GM21526 (cell line): ENCODE measurements around the gene EIPR1.

Source experiments
- ATAC-seq: cut with Tn5 transposase; IDR thresholded peaks from one replicate; pipeline ENCODE4 v1.9.1; 2021; ENCODE audit warnings: moderate library complexity; ENCODE audit not compliant: unreplicated experiment, low FRiP score

The EIPR1 gene

DNA sequence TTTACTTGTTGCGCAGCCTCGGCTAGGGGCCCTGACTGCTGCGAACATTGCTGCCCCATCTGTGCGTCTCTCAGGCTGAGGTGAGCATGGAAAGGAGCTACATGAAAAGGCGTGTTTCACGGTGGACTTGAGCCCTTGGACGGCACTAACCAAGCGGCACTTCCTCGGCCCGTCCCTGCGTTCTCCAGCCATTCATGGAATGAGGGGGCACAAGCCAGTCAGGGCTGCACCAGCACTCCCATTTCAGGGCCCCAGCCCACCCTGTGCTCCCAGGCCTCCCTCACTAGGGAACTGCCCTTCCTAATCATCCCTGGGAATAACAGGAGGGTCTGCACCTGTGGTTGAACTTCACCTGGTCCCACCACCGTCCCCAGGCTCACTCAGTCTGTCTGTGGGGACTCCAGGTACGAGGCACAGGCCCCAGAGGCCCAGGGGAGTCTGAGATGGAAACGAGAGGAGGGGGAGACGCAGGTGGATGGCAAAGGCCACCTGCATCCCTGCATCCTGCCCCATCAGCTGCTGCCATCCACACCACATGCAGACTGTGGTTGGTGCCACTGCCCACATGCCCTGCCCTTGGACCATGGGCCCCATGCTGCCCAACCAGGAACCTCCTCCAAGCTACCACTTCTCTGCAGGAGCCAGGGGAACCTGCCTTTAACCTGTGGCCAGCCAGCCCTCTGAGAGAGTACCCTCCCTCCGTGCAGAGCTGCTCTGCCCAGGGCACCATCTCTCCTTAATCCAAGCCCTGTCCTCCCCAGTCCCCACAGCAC, 99.7 kb downstream of the EIPR1 start:
- ATAC-seq: no peak

DNA sequence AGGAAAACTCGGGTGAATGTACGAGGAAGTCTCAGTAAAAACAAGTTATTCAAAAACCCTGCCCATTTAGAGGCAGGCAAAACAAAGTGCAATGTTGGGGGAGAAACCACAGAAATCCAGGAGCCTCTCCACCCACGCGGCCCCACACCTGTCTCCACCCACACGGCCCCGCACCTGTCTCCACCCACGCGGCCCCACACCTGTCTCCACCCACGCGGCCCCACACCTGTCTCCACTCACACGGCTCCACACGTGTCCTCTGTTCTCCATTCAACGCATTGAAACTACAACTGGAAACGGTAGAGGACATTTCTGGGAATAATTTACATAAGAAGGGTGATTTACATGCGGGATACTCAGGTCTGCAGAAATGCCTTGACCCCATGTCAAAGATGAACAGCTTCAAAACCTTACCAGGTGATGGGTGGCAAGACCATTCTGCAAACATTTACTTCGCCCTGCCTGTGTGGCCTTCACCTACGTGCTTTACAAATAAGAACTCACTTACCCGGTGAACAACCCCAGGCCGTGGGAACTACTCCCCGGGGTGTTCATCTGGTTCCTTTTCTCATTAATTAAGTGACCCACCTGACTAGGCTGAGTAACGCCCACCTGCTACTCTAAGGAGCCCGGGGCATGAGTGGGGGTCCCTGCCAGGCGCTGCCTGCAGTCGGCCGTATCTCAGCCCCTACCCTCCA, 100.4 kb downstream of the EIPR1 start:
- no peak for ATAC-seq

DNA sequence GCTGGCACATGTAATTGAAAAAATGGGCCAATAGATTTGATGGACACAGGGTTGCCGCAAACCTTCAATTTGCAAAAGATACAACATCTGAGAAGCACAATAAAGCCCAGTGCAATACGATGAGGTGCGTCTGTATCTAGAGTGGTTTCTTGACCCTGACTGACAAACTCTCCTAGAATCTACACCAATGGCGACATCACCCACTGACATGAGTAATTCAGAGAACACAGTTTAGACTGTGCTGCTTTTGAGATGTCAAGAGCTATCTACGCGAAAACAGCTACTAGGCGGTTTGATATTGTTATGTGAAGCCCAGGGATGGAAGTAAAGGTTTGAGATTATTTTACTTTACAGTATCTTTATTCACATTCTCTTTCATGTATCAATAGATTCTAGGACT, 104.9 kb downstream of the EIPR1 start:
- no peak for ATAC-seq

DNA sequence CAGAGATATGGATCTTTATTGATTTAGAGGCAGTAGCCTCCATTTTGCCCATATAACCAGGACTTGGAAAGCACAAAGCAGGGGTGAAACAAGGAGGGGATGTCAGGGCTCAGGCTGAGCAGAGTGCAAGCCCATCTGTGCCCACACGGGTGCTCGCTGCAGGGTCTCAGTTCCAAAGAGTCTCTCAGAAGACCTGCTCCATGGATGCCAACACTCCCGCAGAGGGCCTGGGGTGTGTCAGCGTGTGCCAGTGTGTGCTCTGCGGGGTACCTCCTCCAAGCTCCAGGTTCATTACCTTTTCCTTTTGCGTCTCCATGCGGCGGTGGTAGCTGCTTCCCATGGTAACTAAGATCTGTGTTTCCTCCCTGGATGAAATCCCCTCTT, 107.5 kb downstream of the EIPR1 start:
- no peak for ATAC-seq

DNA sequence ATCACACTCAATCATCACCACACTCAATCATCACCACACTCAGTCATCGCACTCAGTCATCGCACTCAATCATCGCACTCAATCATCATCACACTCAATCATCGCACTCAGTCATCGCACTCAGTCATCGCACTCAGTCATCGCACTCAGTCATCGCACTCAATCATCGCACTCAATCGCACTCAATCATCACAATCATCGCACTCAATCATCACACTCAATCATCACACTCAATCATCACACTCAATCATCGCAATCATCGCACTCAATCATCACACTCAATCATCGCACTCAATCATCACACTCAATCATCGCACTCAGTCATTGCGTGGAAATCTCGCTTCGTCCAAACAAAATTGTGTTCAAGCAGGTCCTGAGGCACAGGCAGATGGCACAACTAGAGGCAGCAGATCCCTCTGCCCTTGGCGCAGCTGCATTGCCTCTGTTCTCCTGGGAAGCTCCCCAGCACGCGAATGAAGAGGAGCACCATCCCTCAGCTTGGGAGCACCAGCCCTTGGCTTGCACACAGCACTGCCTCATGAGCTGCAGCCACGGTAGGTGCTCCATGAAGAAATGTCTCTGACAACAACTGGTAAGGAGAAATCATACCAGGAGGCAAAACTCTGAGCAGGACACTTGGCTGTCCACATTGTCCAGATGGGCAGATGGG, 108.1 kb downstream of the EIPR1 start:
- ATAC-seq: no peak

DNA sequence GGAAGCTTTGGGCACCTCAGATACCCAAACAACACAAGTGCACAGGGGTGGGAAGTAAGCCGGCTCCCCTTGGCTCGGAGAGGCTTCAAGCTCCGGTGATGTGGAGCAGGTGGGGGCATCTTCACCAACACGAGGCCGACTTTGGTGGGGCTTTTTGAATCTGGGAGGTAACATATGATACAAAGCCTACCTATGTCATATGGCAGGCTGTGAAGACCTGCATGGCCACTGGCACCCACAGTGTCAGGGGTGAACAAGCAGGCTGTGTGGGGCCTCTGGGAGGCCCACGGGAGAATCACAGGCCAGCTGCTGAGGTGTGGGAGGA, 109.0 kb downstream of the EIPR1 start:
- no peak for ATAC-seq

DNA sequence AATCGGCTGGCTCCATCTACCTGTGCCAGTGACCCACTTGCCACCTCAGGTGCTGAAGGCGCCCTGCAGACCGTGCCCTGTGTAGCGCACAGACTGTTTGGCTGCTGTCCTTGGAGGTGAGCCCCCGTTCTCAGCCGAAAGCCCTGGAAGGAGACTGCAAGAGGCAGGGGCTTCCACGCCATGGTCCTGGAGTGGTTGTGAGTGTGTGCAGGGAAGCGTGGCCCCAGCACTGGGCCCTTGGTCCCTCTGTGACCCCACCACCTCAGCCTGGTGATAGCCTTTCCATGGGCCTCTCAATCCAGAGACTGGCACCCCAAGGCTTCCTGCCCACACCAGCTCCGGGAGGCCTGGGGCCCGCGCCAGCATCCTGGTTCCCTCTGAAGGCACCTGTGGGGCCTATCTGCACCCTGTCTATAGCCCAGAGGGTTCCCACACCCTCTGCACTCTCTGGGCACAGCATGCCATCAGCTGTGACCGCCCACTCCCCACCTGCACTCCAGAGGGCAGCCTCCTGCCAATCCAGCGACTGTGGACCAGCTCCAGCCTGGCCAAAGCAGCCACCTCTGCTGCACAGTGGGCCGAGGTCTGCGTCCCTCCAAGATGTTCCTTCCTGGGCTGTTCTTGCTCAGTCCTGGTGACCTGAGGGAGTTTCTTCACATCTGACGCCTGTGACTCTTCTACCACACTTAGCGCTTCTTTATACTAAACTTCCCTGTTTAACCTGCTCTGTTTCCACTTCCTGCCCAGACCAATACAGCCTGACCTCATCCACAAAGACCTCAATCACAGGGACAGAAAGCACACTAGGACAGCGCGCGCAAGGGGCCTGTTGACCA, 109.5 kb downstream of the EIPR1 start:
- ATAC-seq: no peak

DNA sequence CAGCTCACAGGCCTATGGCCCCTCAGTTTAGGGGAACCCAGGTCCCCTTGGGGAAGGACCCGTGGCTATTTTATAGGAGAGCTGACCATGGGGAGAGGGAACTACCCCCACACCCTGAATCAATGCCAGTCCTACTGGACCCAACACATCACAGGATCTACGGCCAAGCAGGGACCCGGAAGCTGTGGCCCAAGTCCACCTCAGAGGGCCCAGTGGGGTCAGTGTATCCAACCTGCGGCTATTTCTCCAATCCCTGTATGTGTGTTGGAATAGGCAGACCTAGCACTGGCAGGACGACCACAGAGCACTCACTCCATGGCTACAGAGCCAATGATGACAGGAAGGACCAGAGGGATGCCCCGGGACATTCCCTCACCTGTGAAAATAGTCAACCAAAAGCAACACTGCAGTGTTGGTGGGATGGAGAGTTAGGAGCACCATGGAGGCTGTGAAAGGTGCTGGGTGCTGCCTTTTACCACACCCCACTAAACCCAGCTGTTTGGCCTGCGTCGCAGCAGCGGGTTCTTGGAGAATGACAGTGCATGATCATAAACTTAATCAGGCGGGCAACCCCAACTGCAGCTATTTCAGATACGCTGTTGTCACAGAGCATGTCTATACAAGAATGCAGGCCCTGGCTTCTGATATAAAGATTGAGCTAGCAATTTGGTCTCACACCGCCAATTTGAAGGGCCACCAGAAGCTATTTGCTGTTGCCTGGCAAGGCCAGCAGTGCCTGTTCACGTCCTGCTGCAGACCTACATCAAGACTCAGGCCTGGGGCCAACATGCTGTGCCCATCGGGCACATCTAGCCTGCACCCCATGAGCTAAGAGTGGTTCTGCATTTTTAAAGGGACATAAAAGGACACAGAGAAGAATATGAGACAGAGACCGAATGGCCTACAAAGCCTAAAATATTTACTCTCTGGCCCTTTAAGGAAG, 110.4 kb downstream of the EIPR1 start:
- ATAC-seq: no peak

DNA sequence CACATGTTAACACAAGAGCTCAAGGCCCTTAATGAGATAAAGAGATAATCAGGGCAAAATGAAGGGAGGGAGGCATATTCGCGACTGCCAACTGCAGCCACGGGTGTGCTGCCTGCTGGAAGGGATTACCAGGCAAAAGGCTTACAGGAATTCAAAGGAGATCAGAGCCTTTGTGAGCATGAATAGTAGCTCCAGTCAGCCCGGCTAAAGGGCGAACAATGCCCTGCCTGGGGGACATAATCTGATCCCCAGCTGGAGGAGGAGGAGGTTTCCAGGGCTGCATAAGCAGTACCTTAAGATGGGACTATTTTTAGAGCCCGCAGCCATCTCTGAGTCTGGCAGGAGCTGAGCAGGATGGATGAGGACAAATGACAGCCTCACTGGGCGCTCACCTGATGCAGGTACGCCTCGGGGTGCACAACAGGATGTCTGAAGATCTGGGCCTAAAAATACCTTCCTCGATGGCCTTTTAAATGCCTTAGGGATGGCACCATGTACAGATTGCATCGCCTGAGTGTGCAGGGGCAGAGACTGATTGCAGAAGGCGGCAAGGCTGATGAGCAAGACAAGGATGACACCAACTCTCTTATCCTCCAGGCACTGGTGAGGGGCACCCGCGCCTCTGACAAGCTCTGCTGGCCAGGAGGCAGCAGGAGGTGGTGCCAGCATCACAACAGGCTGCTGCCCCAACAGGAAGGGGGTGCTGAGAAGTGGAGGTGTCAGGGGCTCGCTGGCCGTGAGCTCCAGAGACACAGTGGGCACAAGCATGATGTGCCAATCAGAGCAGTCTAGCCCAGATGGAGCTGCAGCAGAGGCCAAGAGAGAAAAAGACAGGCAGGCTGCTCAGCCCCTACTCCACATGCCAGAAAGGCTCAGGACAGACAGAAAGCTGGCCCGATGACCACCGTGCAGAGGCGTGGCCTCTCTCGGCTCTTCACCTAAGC, 111.4 kb downstream of the EIPR1 start:
- ATAC-seq: no peak

DNA sequence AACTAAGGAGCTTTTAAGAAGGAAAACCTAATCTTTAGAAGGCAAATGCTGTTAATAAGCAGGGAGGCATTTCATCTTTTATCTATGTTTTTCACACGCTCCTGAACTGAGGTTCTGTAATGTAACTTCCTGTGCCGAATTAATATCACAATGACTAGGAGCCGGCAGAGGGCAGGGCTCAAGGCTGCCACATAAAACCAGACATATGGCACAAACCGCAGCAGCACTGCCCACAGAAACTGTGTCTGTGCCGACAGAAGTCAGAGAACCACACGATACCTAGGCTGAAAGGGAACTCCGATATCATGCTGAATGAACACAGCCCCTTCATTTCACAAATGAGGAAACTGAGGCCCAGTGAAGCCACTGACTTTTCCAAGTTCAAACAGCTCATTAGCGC, 112.1 kb downstream of the EIPR1 start:
- no peak for ATAC-seq

DNA sequence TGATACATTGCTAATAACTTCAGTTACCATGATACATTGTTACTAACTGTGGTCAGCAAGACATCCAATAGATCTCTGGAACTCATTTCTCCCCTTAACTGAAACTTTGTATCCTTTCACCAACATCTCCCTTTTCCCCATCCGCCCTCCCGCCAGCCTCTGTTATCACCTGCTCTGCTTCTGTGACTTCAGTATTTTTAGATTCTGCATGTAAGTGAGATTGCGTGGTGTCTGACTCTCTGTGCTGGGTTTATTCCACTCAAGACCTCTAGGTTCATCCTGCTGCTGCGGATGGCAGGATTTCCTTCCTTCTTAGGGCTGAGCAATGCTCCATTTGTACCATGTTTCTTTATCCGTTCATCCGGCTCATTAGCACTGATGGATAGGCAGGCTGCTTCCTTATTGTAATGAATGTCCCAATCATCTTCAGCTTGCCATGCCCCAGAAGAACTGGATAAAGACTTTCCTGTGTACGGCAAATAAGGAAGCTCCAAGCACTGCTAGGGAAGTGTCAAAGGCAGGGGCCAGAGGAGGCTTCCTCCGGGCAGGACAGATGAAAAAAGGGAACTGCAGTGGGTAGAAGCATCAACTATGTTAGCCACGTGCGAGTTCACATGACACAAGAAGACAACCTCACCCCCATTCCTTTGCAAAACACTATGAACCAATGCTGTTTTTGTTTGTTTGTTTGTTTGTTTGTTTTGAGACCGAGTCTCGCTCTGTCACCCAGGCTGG, 113.4 kb downstream of the EIPR1 start:
- no peak for ATAC-seq

DNA sequence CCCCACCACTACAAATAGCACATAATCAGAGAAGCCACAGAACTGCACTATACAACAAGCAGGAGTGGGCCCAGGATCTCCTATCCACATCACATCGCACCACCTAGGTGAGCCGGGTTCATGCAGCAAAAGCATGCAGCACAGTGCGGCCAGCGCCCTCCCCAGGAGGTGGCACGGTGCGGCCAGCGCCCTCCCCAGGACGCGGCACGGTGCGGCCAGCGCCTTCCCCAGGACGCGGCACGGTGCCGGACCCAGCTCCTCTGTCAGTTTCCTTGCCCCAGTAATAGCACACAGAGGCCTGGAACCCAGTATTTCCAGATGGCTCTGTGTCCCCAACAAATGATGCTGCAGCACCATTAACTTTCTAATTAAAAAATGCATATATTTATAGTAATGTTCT, 114.1 kb downstream of the EIPR1 start:
- no peak for ATAC-seq

DNA sequence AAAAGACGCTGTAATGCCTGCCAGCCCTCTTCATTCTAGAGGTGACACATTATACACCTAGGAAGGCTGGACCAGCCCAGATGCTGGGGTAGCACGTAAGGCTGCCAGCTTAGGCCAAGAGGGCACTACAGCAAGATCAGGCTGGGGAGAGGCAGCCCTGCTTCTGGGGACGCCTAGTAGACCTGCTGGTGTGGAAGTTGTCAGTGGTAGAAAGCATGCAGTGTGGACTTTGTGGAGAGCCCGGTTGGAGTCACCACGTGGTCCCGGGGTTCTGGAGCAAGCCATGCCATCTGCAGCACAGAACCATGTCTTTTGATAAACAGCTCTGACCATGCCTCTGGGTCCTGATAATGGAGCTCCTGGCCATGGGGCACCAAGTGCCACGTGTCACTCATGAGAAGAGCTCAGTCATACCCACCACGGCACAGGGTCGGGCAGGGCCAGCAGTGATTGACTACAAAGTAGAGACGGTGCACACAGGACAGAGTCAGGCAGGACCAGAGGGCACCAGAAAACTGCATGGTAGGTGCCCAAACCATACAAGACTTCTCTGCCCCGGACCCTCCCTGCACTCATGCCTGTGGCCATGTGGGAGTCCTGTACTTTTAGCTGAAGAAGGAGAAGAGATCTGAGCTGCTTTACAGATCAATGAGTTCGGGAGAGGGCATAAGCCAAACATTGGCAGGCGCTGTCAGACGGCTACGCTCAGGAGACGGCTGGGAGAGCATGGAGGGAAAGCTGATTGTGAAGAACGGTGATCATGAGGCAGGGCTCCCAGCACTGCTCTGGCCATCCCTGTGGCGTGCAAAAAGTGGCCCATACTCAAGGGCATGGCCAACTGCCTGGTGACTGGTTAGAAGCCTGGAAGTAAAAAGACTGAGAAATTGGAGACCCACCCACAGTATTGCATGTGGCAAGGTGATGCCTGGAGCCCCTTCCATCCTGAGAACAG, 114.9 kb downstream of the EIPR1 start:
- ATAC-seq: no peak

DNA sequence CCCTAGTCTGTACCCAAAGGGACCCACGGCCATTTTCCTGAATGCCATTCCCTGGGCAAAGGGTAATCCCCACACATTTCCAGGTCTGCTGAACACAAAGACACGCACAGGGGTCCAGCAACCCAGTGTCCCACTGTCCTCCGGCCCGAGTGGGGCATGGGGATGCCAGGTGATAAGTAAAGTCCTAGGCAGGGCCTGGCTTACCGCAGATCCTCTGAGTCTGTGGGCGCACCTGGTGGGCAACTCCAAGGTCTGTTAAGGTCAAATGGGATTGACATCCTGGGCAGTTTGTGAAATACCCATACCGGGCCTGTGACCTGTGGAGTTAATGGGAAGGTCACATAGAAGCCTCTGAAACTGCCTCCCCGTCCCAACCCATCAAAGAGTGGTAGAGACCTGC, 116.1 kb downstream of the EIPR1 start:
- ATAC-seq: no peak

DNA sequence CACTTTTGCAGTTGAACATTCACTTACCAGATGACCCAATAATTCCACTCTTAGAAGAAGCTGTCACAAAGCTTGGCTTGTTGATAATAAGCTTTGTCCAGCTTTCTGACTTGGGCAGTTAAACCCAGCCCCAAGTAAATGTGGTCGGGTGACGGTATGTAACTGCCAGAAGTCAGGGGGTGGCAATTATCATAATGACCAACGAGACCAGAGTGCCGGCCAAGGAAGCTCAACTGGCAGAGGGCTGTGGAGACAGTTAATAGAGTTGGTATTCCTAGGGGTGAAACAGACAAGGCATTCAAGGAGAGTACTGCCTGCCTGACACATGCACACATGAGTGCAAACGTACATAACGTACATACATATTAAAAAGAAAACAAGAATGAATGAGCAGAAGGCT, 116.7 kb downstream of the EIPR1 start:
- no peak for ATAC-seq

DNA sequence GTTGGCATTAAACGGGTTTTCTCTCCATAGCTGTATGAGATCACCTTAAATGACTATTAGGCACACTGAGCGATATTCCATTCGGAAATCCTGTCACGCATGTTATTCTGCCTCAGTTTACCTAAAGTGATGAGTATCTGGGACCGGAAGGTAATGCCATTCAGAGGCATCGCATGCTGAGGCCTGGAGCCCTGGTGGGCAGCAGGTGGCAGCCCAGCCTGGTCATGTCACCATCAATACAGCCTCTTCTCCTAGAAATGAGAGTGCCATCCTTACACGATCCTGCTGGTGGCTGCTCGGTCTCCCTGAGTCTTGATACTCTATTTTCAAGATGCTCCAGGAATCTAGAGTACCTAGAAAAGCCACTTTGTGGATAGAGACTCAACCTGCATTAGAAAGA, 119.8 kb downstream of the EIPR1 start:
- no peak for ATAC-seq

DNA sequence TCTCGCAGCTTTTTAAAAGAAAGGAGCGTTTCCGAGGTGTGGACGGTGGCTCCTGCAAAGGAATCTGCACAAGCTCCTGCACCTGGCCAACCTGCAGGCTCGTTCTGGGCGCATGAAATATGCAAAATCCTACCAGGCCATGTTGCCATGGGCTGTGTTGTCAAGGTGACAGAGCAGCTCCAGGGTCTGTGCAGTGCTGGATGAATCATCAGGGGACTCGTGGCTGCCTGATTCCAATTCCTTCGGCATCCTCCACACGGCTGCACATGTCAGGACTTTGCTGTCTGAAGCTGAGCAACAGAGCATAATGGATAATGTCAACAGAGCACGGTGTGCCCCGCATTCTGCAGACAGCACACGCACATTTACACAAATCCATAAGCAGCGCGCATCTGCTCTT, 120.5 kb downstream of the EIPR1 start:
- ATAC-seq: no peak
